Bronchus fibroblast of lung (primary cell): Measurements from ENCODE around the gene SETD7. TPM values are rescaled to one million over a fixed set of nuclear protein-coding genes. Genes with fewer than 3 reads are reported as not detected.

Experiments used
- total RNA-seq: library from RNA; depleted of rRNA; stranded (reverse); fragments of >200 nt; gene quantifications from 2 replicates; pipeline ENCODE4 v1.2.3, GENCODE V29; 2015

SETD7 gene
- total RNA-seq: 20.2 and 25.9 TPM in 2 replicates

GRCh38 chr4:139556071-139556723 is at the start of gene SETD7:
SETD7 (minus strand) TSS chr4:139556219; CDS start chr4:139556137, 82 bp downstream.

GRCh38 chr4:139454111-139455045 is 101.6 kb downstream of the SETD7 start, which contains the start of gene RAB33B:
RAB33B (plus strand) TSS chr4:139454121; CDS start chr4:139454196, 75 bp downstream.

Other genes starting within 250 kb of the SETD7 start
- gene RAB33B, start 102.1 kb downstream of the SETD7 start, total RNA-seq: 4.9 and 5.5 TPM in 2 replicates
- gene MGST2, start 109.6 kb upstream of the SETD7 start, total RNA-seq: 15.0 and 16.3 TPM in 2 replicates